Skeletal muscle satellite cell (primary cell): ENCODE measurements around the gene PLPP6.
"Not testable (repeated sequence)": the region's sequence is repeated elsewhere in the genome, so short reads cannot be mapped to it uniquely, and the experiment has no call there.

Source experiments
- H3K27me3 ChIP-seq: 2 replicates; pipeline ENCODE4 v1.7.0; 2013; ENCODE audit warnings: low read length; ENCODE audit not compliant: control insufficient read depth, insufficient read depth
- H3K36me3 ChIP-seq: 2 replicates; pipeline ENCODE4 v1.7.0; 2013; ENCODE audit warnings: mild to moderate bottlenecking, control low read depth, low read length; ENCODE audit not compliant: insufficient read depth
- H3K4me1 ChIP-seq: 2 replicates; pipeline ENCODE4 v1.7.0; 2013; ENCODE audit warnings: low read length; ENCODE audit not compliant: control insufficient read depth, insufficient read depth
- H3K4me2 ChIP-seq: 2 replicates; pipeline ENCODE4 v1.7.0; 2013; ENCODE audit warnings: mild to moderate bottlenecking, low read length
- H3K4me3 ChIP-seq: 2 replicates; pipeline ENCODE4 v1.7.0; 2013; ENCODE audit warnings: low read length
- H3K9ac ChIP-seq: 2 replicates; pipeline ENCODE4 v1.7.0; 2013; ENCODE audit warnings: mild to moderate bottlenecking, low read depth, low read length, moderate library complexity
- H3K9me3 ChIP-seq: replicated peaks from 2 replicates; pipeline ENCODE4 v1.7.0; 2013; ENCODE audit warnings: mild to moderate bottlenecking, control low read depth, low read length

PLPP6 gene

DNA sequence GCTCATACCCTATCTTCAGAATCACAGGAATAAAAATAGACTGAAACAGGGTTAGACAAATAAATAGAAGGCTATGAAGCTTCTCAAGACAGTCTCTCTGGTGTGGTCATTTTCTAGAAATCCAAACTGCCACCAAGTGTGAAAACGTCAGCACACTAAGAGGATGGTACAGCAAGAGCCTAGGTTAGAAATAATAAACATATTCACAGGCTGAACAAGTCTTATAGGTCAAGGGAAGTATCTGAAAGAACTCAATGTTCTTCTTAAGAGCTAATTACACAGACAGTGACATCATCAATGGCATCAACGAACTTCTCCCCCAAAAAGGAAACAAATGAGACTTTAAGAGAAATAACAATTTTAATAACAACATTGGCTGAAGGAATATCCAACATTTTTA, 22.7 kb upstream of the PLPP6 start:
- no peaks in the 10 kb centered on the region for H3K27me3 ChIP-seq
- H3K4me3 ChIP-seq: no peak overlapping the region
- H3K4me2 ChIP-seq: no peak overlapping the region

DNA sequence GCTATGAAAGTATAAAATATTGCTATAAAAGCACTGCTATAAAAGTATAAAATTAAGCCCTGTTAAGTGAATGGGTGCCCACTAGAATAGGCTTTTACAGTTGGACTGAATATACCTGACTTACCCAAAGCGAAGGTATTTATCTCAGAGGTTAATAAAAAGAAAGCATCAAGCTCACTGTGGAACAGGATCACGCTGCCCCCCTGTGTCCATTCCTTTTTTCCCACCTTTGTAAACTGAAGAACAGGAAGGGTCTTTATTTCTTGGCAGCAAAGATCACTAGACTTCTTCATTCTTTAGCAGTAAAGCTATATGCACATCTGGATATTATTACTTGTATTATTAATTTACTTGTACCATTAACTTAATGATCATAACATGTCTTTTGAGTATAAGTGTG, 22.1 kb upstream of the PLPP6 start:
- H3K4me1 ChIP-seq: no peaks in the 10 kb centered on the region
- no peak overlapping the region for H3K9ac ChIP-seq
- H3K9me3 ChIP-seq: no peaks in the 10 kb centered on the region
- H3K27me3 ChIP-seq: no peaks in the 10 kb centered on the region
- no peak overlapping the region for H3K4me2 ChIP-seq
- no peaks in the 10 kb centered on the region for H3K36me3 ChIP-seq
- no peak overlapping the region for H3K4me3 ChIP-seq

More for the DNA sequence above, 22.7 kb upstream of the PLPP6 start:
- H3K9ac ChIP-seq: no peak overlapping the region
- no peaks in the 10 kb centered on the region for H3K4me1 ChIP-seq
- H3K36me3 ChIP-seq: no peaks in the 10 kb centered on the region
- no peaks in the 10 kb centered on the region for H3K9me3 ChIP-seq

GRCh38 chr9:4642351-4642750, 19.7 kb upstream of the PLPP6 start:
- Histone ChIP-seq H3K4me1 (no peaks in the 10 kb centered on the region), H3K4me3 (no peak overlapping the region), H3K27me3 (no peaks in the 10 kb centered on the region), H3K9ac (no peak overlapping the region), H3K36me3 (no peaks in the 10 kb centered on the region), H3K4me2 (no peak overlapping the region), H3K9me3 (no peaks in the 10 kb centered on the region)

DNA sequence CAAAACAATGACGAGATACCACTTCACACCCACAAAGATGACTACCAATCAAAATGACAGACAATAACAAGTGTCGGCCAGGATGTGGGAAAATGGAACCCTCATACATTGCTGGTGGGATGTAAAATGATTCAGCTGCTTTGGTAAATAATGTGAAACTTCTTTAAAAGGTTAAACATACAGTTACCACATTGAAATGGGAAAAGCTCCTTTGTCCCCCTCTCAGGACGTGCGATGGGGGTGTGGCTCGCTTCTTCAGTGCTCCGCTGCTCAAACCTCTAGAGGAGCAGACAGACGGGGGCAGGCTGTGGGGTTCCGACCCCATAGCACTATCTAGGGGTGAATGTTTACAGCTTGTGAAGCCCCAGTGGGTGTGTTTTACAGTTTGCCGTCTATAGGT, 8.0 kb upstream of the PLPP6 start:
- H3K9ac ChIP-seq: no peak overlapping the region
- H3K4me3 ChIP-seq: no peak overlapping the region
- H3K27me3 ChIP-seq: no peaks in the 10 kb centered on the region
- no peak overlapping the region for H3K4me2 ChIP-seq
- H3K36me3 ChIP-seq: no peaks in the 10 kb centered on the region
- no peaks in the 10 kb centered on the region for H3K9me3 ChIP-seq
- no peaks in the 10 kb centered on the region for H3K4me1 ChIP-seq

- Histone ChIP-seq H3K27me3 (no peaks in the 10 kb centered on the region), H3K9me3 (no peaks in the 10 kb centered on the region), H3K4me1 (no peaks in the 10 kb centered on the region), H3K9ac (no peak overlapping the region), H3K36me3 (no peaks in the 10 kb centered on the region), H3K4me3 (no peak overlapping the region), H3K4me2 (no peak overlapping the region)
Measured at GRCh38 chr9:4654538-4654937, 7.6 kb upstream of the PLPP6 start.

- H3K4me2 ChIP-seq, H3K9me3 ChIP-seq, H3K4me1 ChIP-seq, H3K4me3 ChIP-seq, H3K9ac ChIP-seq, H3K36me3 ChIP-seq, H3K27me3 ChIP-seq: not testable (repeated sequence)
Measured at GRCh38 chr9:4656196-4656595, 5.9 kb upstream of the PLPP6 start.

- H3K4me2 ChIP-seq: no peak overlapping the region
- no peaks in the 10 kb centered on the region for H3K9me3 ChIP-seq
- H3K4me3 ChIP-seq: no peak overlapping the region
- H3K4me1 ChIP-seq: peaks cover 7% of the 10 kb centered on the region
- H3K36me3 ChIP-seq: no peaks in the 10 kb centered on the region
- no peaks in the 10 kb centered on the region for H3K27me3 ChIP-seq
- no peak overlapping the region for H3K9ac ChIP-seq
Measured at GRCh38 chr9:4656621-4657020, 5.5 kb upstream of the PLPP6 start.

- H3K4me3 ChIP-seq: no peak overlapping the region
- no peaks in the 10 kb centered on the region for H3K36me3 ChIP-seq
- no peaks in the 10 kb centered on the region for H3K27me3 ChIP-seq
- H3K9ac ChIP-seq: no peak overlapping the region
- H3K4me1 ChIP-seq: peaks cover 11% of the 10 kb centered on the region
- no peaks in the 10 kb centered on the region for H3K9me3 ChIP-seq
- no peak overlapping the region for H3K4me2 ChIP-seq
Measured at GRCh38 chr9:4657426-4658159, 4.5 kb upstream of the PLPP6 start.

- H3K4me2 ChIP-seq, H3K9ac ChIP-seq, H3K4me3 ChIP-seq, H3K27me3 ChIP-seq, H3K9me3 ChIP-seq, H3K36me3 ChIP-seq: not testable (repeated sequence)
- H3K4me1 ChIP-seq: peaks cover 27% of the 10 kb centered on the region
Measured at GRCh38 chr9:4660665-4661064, 1.4 kb upstream of the PLPP6 start.

DNA sequence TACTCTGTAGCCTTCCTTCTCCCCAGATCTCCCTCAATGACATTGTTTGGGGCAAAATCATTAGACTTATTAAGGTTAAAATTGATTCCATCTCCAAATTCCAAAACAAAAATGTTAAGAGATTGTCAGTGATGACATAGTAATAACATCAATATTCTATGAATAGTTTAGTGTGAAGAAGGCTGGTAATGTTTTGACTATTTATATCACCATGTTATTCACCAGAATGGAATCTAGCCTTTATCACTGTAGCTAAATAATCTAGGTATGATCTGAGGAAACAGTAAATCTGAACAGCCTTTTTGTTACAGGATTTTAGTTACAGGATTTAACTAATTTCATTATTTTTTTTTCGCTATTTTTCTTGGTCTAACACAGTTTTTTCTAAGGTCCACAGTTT, 929 bp upstream of the PLPP6 start:
- H3K36me3 ChIP-seq: no peaks in the 10 kb centered on the region
- no peak overlapping the region for H3K4me3 ChIP-seq
- no peaks in the 10 kb centered on the region for H3K9me3 ChIP-seq
- H3K4me2 ChIP-seq: peak overlapping the region; percentile 86
- H3K4me1 ChIP-seq: peaks cover 32% of the 10 kb centered on the region
- H3K27me3 ChIP-seq: no peaks in the 10 kb centered on the region
- H3K9ac ChIP-seq: peak overlapping the region; percentile 90

DNA sequence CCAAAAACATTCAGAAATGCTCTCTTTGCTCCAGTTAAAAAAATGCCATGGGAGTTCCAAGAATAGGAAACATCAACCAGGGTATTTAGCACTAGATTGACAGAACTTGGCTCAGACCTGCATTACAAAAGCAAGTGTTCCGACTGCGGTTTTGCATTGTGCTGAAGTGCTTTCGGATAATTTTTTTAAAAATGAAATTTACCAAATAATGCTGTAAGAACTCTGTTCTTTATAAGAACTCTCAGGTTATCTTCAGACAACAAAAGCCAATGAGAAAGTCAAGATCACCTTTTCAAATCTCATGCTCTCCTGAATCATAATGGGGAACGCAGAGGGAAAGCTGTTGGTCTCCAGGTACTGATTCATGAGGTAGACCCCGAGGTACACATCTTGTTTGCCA, 483 bp upstream of the PLPP6 start:
- Histone ChIP-seq H3K4me3 (peak overlapping the region; percentile 83), H3K4me2 (peak overlapping the region; percentile 86), H3K4me1 (peaks cover 37% of the 10 kb centered on the region), H3K9me3 (no peaks in the 10 kb centered on the region), H3K9ac (peak overlapping the region; percentile 90), H3K27me3 (no peaks in the 10 kb centered on the region), H3K36me3 (no peaks in the 10 kb centered on the region)

GRCh38 chr9:4662989-4663792, 1.1 kb downstream of the PLPP6 start:
- peak overlapping the region; percentile 90 for H3K9ac ChIP-seq
- H3K4me1 ChIP-seq: peaks cover 37% of the 10 kb centered on the region
- H3K27me3 ChIP-seq: no peaks in the 10 kb centered on the region

More at GRCh38 chr9:4662989-4663792, 1.1 kb downstream of the PLPP6 start:
- Histone ChIP-seq H3K4me2 (peak overlapping the region; percentile 86), H3K4me3 (peak overlapping the region; percentile 83), H3K9me3 (no peaks in the 10 kb centered on the region), H3K36me3 (no peaks in the 10 kb centered on the region)
